PC-3 (cell line): ENCODE data around the gene C12orf76. TPM values are rescaled to one million over a fixed set of nuclear protein-coding genes. Genes with fewer than 3 reads are reported as not detected.

ENCODE experiments used
- ATAC-seq: fragments of 200-7000 bp; cut with Tn5 transposase; 2 replicates; pipeline ENCODE4 v1.9.1; 2020; ENCODE audit warnings: mild to moderate bottlenecking, moderate library complexity
- BruUV-seq: library from RNA; stranded (reverse); fragments of 400-500 nt; replicated peaks from 2 replicates; lab custom pipeline; 2021; lab: Mats Ljungman, UMichigan
- CTCF ChIA-PET: fragments of 300-600 bp; sonication (Branson Sonifier 250); formaldehyde crosslinking; loops from one replicate; lab custom pipeline; 2022; ENCODE audit warnings: antibody characterized with exemption; lab: Charles Lee
- POLR2A ChIA-PET: fragments of 300-600 bp; sonication (Branson Sonifier 250); formaldehyde crosslinking; loops from one replicate; lab custom pipeline; 2022; ENCODE audit warnings: antibody characterized with exemption; ENCODE audit not compliant: unreplicated experiment; lab: Charles Lee
- DNase-seq: peaks from one replicate; pipeline ENCODE4 v3.0.0-alpha.2; 2015
- H2AFZ ChIP-seq: fragments of 300-600 bp; sonication (generic); 2 replicates; pipeline ENCODE4 v1.6.0; 2016; ENCODE audit warnings: antibody characterized with exemption, low read length
- H3F3A ChIP-seq: fragments of 300-600 bp; sonication (generic); one replicate; pipeline ENCODE4 v1.6.0; 2017; ENCODE audit warnings: antibody characterized with exemption, low read length, control low read depth, mild to moderate bottlenecking; ENCODE audit not compliant: unreplicated experiment
- H3K27ac ChIP-seq: fragments of 300-600 bp; sonication (generic); 2 replicates; pipeline ENCODE4 v1.5.1; 2016; ENCODE audit warnings: mild to moderate bottlenecking, low read length
- H3K27me3 ChIP-seq: fragments of 300-600 bp; sonication (generic); 2 replicates; pipeline ENCODE4 v1.6.1; 2016; ENCODE audit warnings: low read length, mixed read lengths
- H3K36me3 ChIP-seq: fragments of 300-600 bp; sonication (generic); 2 replicates; pipeline ENCODE4 v1.6.1; 2016; ENCODE audit warnings: low read depth, mixed run types, low read length, mixed read lengths
- H3K4me1 ChIP-seq: fragments of 300-600 bp; sonication (generic); 2 replicates; pipeline ENCODE4 v1.5.1; 2016; ENCODE audit warnings: low read length; ENCODE audit not compliant: insufficient read depth
- H3K4me2 ChIP-seq: fragments of 300-600 bp; sonication (generic); 2 replicates; pipeline ENCODE4 v1.6.0; 2016; ENCODE audit warnings: low read length
- H3K4me3 ChIP-seq: fragments of 300-600 bp; sonication (generic); 2 replicates; pipeline ENCODE4 v1.5.1; 2016; ENCODE audit warnings: mild to moderate bottlenecking, low read length, mixed read lengths
- H3K79me2 ChIP-seq: fragments of 300-600 bp; sonication (generic); 2 replicates; pipeline ENCODE4 v1.6.1; 2017; ENCODE audit warnings: low read length, mixed read lengths
- H3K9ac ChIP-seq: fragments of 300-600 bp; sonication (generic); 2 replicates; pipeline ENCODE4 v1.6.0; 2016; ENCODE audit warnings: mild to moderate bottlenecking, low read length
- H3K9me2 ChIP-seq: fragments of 300-600 bp; sonication (generic); replicated peaks from 2 replicates; pipeline ENCODE4 v1.6.1; 2016; ENCODE audit warnings: mixed run types, low read length, mixed read lengths
- H3K9me3 ChIP-seq: fragments of 300-600 bp; sonication (generic); 2 replicates; pipeline ENCODE4 v1.6.1; 2016; ENCODE audit warnings: low read length, mixed read lengths
- H4K20me1 ChIP-seq: fragments of 300-600 bp; sonication (generic); 2 replicates; pipeline ENCODE4 v1.6.1; 2016; ENCODE audit warnings: low read length, mixed read lengths
- EZH2 ChIP-seq: fragments of 300-600 bp; sonication (generic); IDR thresholded peaks from one replicate; pipeline ENCODE4 v1.6.1; 2017; ENCODE audit warnings: antibody characterized with exemption, mild to moderate bottlenecking, low read length; ENCODE audit not compliant: unreplicated experiment
- EZH2phosphoT487 ChIP-seq: fragments of 300-600 bp; sonication (generic); IDR thresholded peaks from 2 replicates; pipeline ENCODE4 v1.6.1; 2018; ENCODE audit warnings: mild to moderate bottlenecking, antibody characterized with exemption, low read length, borderline replicate concordance
- intact Hi-C: fragments of 100-400 bp; cut with micrococcal nuclease; formaldehyde crosslinking; loops from 2 replicates; pipeline ENCODE4 v1.9.0; 2023
- total RNA-seq: library from RNA; depleted of rRNA; stranded (reverse); fragments of >200 nt; gene quantifications from 2 replicates; pipeline ENCODE4 v1.2.3, GENCODE V29; 2014
- TF ChIP-seq, protein P1 (sequence below): fragments of 300-600 bp; sonication (generic); conservative IDR thresholded peaks from 2 replicates; pipeline ENCODE4 v1.5.1; 2017; ENCODE audit warnings: antibody characterized with exemption, low read depth, mild to moderate bottlenecking, low read length

The C12orf76 gene
- total RNA-seq, 1 experiment from 2014 or later: 6.7 TPM

DNA sequence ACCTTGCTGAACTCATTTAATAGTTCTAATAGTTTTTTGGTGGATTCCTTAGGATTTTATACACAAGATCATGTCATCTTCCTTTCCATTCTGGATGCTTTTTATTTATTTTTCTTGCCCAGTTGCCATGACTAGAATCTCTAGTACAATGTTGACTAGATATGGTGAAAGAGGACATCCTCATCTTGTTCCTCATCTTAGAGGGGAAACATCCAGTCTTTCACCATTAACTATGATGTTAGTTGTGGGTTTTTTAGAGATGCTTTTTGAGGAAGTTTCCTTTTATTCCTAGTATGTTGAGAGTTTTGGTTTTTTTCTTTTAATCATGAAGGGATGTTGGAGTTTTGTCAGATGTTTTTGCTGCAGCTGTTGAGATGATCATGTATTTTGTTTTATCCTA is 40.4 kb downstream of the C12orf76 start:
- BruUV-seq: no TSS peak
- H3K79me2 ChIP-seq: peaks cover 93% of the 10 kb centered on the region

DNA sequence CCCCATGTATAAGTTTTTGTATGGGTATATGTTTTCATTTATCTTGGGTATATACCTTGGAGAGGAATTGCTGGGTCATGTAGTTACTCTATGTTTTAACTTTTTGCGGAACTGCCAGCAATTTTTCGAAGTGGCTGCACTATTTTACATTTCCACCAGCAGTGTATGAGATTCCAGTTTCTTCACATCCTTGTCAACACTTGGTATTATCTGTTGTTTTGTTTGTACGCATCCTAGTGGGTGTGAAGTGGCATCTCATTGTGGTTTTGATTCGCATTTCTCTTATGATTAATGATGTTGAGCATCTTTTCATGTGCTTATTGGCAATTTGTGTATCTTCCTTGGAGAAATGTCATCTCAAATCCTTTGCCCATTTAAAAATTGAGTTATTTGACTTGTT is 42.2 kb downstream of the C12orf76 start:
- no peak for DNase-seq
- ChIA-PET CTCF (no interaction called here), POLR2A (no interaction called here)
- no peak overlapping the region for H3K9ac ChIP-seq
- no TSS peak for BruUV-seq
- peaks cover 98% of the 10 kb centered on the region for H3K79me2 ChIP-seq
- no peak for ATAC-seq
- peaks cover 8% of the 10 kb centered on the region; the same call in 1 of the 2 replicates for H3K36me3 ChIP-seq
- peaks cover 23% of the 10 kb centered on the region for H3K4me1 ChIP-seq
- H3K9me3 ChIP-seq: no peaks in the 10 kb centered on the region
- no peak overlapping the region for H3K4me2 ChIP-seq
- H2AFZ ChIP-seq: no peak overlapping the region
- peaks cover 5% of the 10 kb centered on the region for H3F3A ChIP-seq
- no peak for TF ChIP-seq EZH2phosphoT487
- TF ChIP-seq EZH2: no peak
- TF ChIP-seq, protein P1, sequence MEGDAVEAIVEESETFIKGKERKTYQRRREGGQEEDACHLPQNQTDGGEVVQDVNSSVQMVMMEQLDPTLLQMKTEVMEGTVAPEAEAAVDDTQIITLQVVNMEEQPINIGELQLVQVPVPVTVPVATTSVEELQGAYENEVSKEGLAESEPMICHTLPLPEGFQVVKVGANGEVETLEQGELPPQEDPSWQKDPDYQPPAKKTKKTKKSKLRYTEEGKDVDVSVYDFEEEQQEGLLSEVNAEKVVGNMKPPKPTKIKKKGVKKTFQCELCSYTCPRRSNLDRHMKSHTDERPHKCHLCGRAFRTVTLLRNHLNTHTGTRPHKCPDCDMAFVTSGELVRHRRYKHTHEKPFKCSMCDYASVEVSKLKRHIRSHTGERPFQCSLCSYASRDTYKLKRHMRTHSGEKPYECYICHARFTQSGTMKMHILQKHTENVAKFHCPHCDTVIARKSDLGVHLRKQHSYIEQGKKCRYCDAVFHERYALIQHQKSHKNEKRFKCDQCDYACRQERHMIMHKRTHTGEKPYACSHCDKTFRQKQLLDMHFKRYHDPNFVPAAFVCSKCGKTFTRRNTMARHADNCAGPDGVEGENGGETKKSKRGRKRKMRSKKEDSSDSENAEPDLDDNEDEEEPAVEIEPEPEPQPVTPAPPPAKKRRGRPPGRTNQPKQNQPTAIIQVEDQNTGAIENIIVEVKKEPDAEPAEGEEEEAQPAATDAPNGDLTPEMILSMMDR: no peak
- no peaks in the 10 kb centered on the region for H3K9me2 ChIP-seq
- no peak overlapping the region for H3K4me3 ChIP-seq
- no peak overlapping the region for H3K27ac ChIP-seq
- no peaks in the 10 kb centered on the region for H3K27me3 ChIP-seq
- intact Hi-C loops: no loop called here
- no peaks in the 10 kb centered on the region for H4K20me1 ChIP-seq

More for the DNA sequence above, 40.4 kb downstream of the C12orf76 start:
- no peak overlapping the region for H3K4me2 ChIP-seq
- H3K9me3 ChIP-seq: no peaks in the 10 kb centered on the region
- TF ChIP-seq EZH2phosphoT487 (no peak), EZH2 (no peak)
- TF ChIP-seq, protein P1: no peak
- no peak overlapping the region for H3K27ac ChIP-seq
- DNase-seq (no peak), ATAC-seq (no peak)
- no peaks in the 10 kb centered on the region for H4K20me1 ChIP-seq
- ChIA-PET POLR2A (no interaction called here), CTCF (no interaction called here)
- H2AFZ ChIP-seq: no peak overlapping the region
- H3K9ac ChIP-seq: no peak overlapping the region
- H3K36me3 ChIP-seq: peaks cover 10% of the 10 kb centered on the region; the same call in 1 of the 2 replicates
- H3K27me3 ChIP-seq: no peaks in the 10 kb centered on the region
- no peak overlapping the region for H3K4me3 ChIP-seq
- no peaks in the 10 kb centered on the region for H3F3A ChIP-seq
- intact Hi-C loops: no loop called here
- H3K4me1 ChIP-seq: peaks cover 5% of the 10 kb centered on the region; the same call in 1 of the 2 replicates
- H3K9me2 ChIP-seq: no peaks in the 10 kb centered on the region

DNA sequence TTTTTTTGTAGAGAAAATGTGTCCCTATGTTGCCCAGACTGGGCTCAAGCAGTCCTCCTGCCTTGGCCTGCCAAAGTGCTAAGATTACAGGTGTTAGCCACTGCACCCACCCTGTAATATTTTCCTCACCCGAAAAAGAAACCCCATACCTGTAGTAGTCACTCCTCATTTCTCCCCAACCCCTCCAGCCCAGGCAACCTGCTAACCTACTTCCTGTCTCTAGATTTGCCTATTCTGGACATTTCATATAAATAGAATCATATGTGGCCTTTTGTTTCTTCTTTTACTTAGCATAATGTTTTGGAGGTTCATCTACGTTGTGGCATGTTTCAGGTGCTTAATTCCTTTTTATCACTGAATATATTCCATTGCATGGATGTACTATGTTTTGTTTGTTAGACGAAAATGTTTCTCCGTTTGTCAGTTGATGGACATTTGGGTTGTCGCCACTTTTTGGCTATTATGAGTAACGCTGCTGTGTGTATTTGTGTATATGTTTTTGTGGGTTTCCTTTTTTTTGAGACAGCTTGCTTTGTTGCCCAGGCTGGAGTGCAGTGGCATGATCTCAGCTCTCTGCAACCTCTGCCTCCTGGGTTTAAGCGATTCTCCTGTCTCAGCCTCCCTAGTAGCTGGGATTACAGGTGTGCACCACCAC is 42.9 kb downstream of the C12orf76 start:
- H3F3A ChIP-seq: peaks cover 8% of the 10 kb centered on the region
- CTCF ChIA-PET: interaction anchor here (0.6 kb wide), 1 partner anchor 18 kb away, joined by 3 read pairs; no protein-coding TSS in a partner anchor
- no peak overlapping the region for H3K4me2 ChIP-seq
- no peaks in the 10 kb centered on the region for H3K9me2 ChIP-seq
- TF ChIP-seq, protein P1: no peak
- TF ChIP-seq EZH2 (no peak), EZH2phosphoT487 (no peak)
- POLR2A ChIA-PET: no interaction called here
- no peak overlapping the region for H2AFZ ChIP-seq
- H3K9me3 ChIP-seq: no peaks in the 10 kb centered on the region
- no peak overlapping the region for H3K4me3 ChIP-seq
- H3K36me3 ChIP-seq: peaks cover 8% of the 10 kb centered on the region; the same call in 1 of the 2 replicates
- H4K20me1 ChIP-seq: no peaks in the 10 kb centered on the region
- ATAC-seq (no peak), DNase-seq (no peak)
- intact Hi-C loops: no loop called here
- no peaks in the 10 kb centered on the region for H3K27me3 ChIP-seq
- H3K4me1 ChIP-seq: peaks cover 29% of the 10 kb centered on the region
- no peak overlapping the region for H3K9ac ChIP-seq
- BruUV-seq: no TSS peak
- no peak overlapping the region for H3K27ac ChIP-seq
- peaks cover 98% of the 10 kb centered on the region for H3K79me2 ChIP-seq
